Measurements from ENCODE around the gene BCCIP. TPM values are rescaled to one million over a fixed set of nuclear protein-coding genes. Genes with fewer than 3 reads are reported as not detected.

The BCCIP gene
- total RNA-seq, result 46.3 and 50.0 TPM in 2 replicates

DNA sequence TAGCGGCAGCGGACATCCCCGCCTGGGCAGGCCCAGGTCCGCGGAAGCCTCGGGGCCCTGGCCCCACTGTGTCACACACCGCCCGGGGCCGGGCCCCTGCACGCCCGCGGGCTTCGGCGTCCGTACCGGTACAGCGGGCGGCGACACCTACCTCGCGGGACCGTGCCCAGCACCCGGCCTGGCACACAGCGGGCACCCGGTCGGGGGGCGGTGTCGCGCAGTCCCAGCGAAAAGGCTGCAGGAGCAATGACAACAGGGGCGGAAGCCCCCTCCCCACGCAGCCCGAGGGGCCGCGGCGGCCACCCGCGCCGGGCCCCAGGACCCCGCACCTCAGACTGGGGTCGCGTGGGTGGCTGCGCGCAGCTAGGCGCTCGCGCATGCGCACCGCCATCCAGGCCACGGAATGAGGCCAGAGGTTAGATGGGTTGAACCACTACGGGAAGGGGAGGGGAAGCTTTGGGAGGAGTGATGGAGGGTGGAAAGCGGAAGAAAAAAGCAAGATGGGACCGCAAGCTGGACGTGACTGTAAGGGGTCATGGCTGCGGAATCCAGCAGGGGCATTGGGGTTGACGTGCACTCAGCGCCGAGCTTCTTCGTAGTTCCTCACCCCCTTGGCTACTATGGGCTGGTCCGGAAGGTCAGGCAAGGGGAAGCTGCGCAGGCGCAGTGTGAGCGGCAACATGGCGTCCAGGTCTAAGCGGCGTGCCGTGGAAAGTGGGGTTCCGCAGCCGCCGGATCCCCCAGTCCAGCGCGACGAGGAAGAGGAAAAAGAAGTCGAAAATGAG, at the start of gene BCCIP, which contains the start of gene UROS:
Gene BCCIP (plus strand): TSS at position 669 of the 785 bp plus-strand sequence. CDS start 12 bp downstream, at position 681.
Gene UROS (minus strand): TSS at position 381 of the 785 bp plus-strand sequence. CDS start 6,759 bp downstream, outside the sequence.

DNA sequence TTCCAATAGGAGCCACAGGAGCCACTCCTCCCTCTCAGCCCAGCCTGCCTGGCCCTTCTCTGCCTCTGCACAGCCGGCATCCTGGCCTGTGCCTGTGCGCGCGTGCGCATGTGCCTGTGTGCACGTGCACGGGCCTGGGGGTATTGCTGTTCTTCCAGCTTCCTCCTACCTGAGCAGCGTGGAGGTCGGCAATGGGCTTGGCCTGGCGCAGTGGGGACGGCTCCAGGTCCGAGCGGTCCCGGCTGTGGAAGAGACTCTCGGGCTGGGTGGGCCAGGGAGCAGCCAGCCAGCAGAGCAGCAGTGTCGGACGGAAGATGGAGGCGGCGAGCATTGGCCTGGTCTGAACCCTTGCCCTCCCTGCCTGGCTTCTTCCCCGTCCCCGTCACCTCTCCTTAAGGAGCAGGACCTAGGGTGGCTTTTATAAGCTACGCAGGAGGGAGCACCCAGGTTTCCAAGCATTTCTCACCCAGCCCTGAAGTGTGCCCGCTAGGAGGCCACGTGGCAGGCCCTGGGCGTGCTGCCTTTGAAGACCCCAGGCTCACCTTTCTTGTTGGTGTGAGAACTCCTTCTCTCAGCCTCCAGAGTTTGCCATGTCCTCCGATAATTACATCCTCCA, 47.7 kb upstream of the BCCIP start, which contains the start of gene MMP21:
Gene MMP21 (minus strand): TSS at position 331 of the 616 bp plus-strand sequence. CDS start 0 bp downstream, at position 331.

DNA sequence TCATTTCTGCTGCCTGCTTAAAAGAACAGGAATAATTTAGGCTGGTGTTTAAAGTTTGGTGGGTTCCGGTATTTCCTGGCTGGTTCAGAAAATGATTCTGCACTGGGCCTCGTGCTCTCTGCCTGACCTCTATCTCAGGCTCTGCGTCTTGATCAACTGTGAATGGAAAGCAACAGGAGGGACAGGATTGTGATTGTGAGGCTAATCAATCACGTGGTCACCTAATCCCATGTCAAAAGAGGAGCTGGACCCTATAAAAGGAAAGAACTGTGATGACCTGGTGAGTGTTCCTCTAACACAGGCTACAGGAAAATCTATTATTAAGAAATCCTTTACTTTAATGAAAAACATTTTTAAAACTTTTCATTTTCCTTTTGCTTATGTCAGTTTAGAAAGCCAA, 57.8 kb downstream of the BCCIP start, which contains the start of gene DHX32:
Gene DHX32 (minus strand): TSS at position 101 of the 400 bp plus-strand sequence. CDS start 468 bp downstream, outside the sequence.

Small RNA genes within 50 kb of the gene (small RNA-seq; reads per million reads assigned to genes)
- 0.74 reads per million, percentile 46 among the genes with 10 or more reads in this experiment for gene MIR4484
- not detected for gene RF00017

Other genes starting within 250 kb of the BCCIP start
- gene TEX36, start 140.4 kb upstream of the BCCIP start, total RNA-seq, result not detected in 2 replicates
- gene EDRF1, start 103.8 kb upstream of the BCCIP start, total RNA-seq, result 18.4 and 27.6 TPM in 2 replicates
- 0.20 TPM in 1 of 2 replicates, not detected in the other for gene MMP21, start 47.7 kb upstream of the BCCIP start, total RNA-seq
- 77.4 and 79.4 TPM in 2 replicates for gene UROS, start 288 bp upstream of the BCCIP start, total RNA-seq
- 25.7 and 30.3 TPM in 2 replicates for gene DHX32, start 57.7 kb downstream of the BCCIP start, total RNA-seq
- 0.20 and 0.73 TPM in 2 replicates for gene FANK1, start 73.0 kb downstream of the BCCIP start, total RNA-seq